Tibial nerve (tissue), 4 donors: ENCODE measurements around the gene SLC36A4.

Experiments
- EP300 ChIP-seq, 2 donors: sonication (generic); formaldehyde crosslinking; IDR thresholded peaks; one replicate each; pipeline ENCODE4 v1.6.1; 2017; ENCODE audit warnings: antibody characterized with exemption in 2 of 2, mild to moderate bottlenecking in 1 of 2
- TF ChIP-seq, protein P1 (sequence below), 5 experiments: fragments of 200-600 bp in 3 of 5; fragments of 450-650 bp in 2 of 5; sonication (generic) in 3 of 5; IDR thresholded peaks; one replicate each; pipeline ENCODE4 v1.5.1; 2016 to 2019; ENCODE audit warnings: antibody characterized with exemption in 5 of 5, mild to moderate bottlenecking in 3 of 5, moderate library complexity in 2 of 5

DNA sequence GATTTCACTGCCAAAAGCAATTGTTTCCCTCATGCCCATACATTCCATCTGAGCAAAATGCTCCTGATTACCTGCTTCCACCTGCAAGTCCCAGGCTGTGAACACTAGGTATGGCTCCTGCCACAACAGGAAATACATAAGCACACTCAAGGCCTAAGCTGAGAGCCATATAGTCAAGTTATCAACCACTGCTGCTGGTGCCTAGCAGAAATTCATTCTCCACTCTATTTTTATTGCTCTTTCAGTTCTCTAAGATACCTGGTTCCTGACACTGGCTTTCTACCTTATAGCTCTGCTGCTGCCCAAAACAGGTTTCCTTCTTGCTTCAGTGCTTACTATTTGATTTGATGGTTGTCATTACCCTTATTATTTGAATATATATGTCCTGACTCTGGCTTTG lies 31.6 kb downstream of the SLC36A4 start:
- TF ChIP-seq, protein P1, sequence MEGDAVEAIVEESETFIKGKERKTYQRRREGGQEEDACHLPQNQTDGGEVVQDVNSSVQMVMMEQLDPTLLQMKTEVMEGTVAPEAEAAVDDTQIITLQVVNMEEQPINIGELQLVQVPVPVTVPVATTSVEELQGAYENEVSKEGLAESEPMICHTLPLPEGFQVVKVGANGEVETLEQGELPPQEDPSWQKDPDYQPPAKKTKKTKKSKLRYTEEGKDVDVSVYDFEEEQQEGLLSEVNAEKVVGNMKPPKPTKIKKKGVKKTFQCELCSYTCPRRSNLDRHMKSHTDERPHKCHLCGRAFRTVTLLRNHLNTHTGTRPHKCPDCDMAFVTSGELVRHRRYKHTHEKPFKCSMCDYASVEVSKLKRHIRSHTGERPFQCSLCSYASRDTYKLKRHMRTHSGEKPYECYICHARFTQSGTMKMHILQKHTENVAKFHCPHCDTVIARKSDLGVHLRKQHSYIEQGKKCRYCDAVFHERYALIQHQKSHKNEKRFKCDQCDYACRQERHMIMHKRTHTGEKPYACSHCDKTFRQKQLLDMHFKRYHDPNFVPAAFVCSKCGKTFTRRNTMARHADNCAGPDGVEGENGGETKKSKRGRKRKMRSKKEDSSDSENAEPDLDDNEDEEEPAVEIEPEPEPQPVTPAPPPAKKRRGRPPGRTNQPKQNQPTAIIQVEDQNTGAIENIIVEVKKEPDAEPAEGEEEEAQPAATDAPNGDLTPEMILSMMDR (IDR thresholded peaks at IDR 0.05) = no peak
- TF ChIP-seq EP300 (IDR thresholded peaks at IDR 0.05) = no peak
